Stomach (tissue), 4 donors: ENCODE measurements around the gene TTC28.

Source experiments
- CTCF ChIP-seq, 7 experiments: fragments of 450-650 bp in 4 of 7; fragments of 200-600 bp in 3 of 7; sonication (generic) in 3 of 7; IDR thresholded peaks; one replicate each; pipeline ENCODE4 v1.5.1; 2016 to 2019; ENCODE audit warnings: antibody characterized with exemption in 7 of 7, control low read depth in 2 of 7, mild to moderate bottlenecking in 1 of 7
- EP300 ChIP-seq: sonication (generic); formaldehyde crosslinking; IDR thresholded peaks from one replicate; pipeline ENCODE4 v1.6.1; 2017; ENCODE audit warnings: antibody characterized with exemption

GRCh38 chr22:27970596-27971220 is 708.9 kb downstream of the TTC28 start:
- TF ChIP-seq CTCF (IDR thresholded peaks at IDR 0.05) (no peak), EP300 (no peak)
